ENCODE measurements around the gene FBLN1.
"Not testable (repeated sequence)": the region's sequence is repeated elsewhere in the genome, so short reads cannot be mapped to it uniquely, and the experiment has no call there.

Gene FBLN1

DNA sequence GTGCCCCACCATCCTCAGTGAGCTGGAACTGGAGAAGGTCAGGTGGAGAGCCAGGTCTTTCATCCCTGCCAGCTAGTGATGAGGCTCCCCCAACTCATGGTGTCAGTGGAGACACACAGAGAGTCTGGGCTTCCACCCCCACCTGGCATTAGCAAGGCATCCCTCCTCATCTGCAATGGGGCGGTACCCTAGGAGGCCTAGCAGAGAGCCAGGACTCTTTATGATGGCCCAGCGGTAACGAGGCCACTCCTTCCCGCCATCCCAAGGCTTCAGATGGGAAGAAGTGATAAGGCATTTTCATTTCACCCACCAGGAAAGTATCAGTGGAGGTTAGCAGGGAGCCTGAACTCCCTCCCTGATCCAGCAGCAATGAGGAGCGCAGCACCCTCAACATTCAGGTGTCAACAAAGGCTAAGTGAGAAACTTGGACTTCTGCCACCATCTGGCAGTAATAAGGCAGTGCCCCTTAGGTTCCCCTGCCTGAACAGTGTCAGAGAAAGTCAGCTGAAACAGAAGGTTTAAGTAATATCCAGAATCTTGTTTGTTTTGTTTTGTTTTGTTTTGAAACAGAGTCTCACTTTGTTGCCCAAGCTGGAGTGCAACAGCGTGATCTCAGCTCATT lies 40.5 kb upstream of the FBLN1 start:
- no peak overlapping the region for H3K4me3 ChIP-seq (ENCODE audit: extremely low read depth, insufficient read depth, low read length, poor library complexity, severe bottlenecking)
- no peaks in the 10 kb centered on the region for H3K4me1 ChIP-seq (ENCODE audit: control insufficient read depth, insufficient read depth, low read length, poor library complexity, severe bottlenecking)
- 86 to 91% methylated on average over 2 of the region's 6 CpGs for WGBS, 2 experiments (ENCODE audit: insufficient coverage in 2 of 2)
- H3K27ac ChIP-seq (ENCODE audit: low read depth, low read length, severe bottlenecking), result no peak overlapping the region
- no peaks in the 10 kb centered on the region for H3K36me3 ChIP-seq (ENCODE audit: control insufficient read depth, insufficient read depth, low read length)
- H3K9me3 ChIP-seq (ENCODE audit: control insufficient read depth, low read length), result no peaks in the 10 kb centered on the region

DNA sequence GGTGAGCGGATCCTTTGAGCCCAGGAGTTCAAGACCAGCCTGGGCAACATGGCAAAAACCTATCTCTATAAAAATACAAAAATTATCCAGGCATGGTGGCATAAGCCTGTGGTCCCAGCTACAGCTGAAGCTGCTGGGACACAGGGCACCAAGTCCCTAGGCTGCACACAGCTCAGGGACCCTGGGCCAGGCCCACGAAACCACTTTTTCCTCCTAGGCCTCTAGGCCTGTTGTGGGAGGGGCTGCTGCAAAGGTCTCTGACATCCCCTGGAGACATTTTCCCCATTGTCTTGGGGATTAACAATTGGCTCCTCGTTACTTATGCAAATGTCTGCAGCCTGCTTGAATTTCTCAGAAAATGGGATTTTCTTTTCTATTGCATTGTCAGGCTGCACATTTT lies 39.0 kb upstream of the FBLN1 start:
- not testable (repeated sequence) for H3K4me3 ChIP-seq (ENCODE audit: extremely low read depth, insufficient read depth, low read length, poor library complexity, severe bottlenecking); H3K4me1 ChIP-seq (ENCODE audit: control insufficient read depth, insufficient read depth, low read length, poor library complexity, severe bottlenecking); H3K27ac ChIP-seq (ENCODE audit: low read depth, low read length, severe bottlenecking); H3K36me3 ChIP-seq (ENCODE audit: control insufficient read depth, insufficient read depth, low read length); H3K9me3 ChIP-seq (ENCODE audit: control insufficient read depth, low read length)
- 94% methylated on average over 2 to 3 of the region's 3 CpGs for WGBS, 2 experiments (ENCODE audit: insufficient coverage in 2 of 2)

DNA sequence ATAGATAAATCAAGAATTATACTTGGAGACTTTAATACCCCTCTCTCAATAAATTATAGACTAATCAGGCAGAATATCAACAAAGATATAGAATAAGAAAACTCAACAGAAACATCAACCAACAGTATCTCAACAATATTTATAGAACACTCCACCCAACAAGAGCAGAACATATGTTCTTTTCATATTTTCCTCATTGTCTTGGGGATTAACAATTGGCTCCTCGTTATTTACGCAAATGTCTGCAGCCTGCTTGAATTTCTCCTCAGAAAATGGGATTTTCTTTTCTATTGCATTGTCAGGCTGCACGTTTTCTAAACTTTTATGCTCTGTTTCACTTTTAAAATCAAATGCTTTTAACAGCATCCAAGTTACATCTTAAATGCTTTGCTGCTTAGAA lies 37.0 kb upstream of the FBLN1 start:
- peaks cover 14% of the 10 kb centered on the region for H3K4me1 ChIP-seq (ENCODE audit: control insufficient read depth, insufficient read depth, low read length, poor library complexity, severe bottlenecking)
- H3K9me3 ChIP-seq (ENCODE audit: control insufficient read depth, low read length), result peaks cover 8% of the 10 kb centered on the region
- H3K4me3 ChIP-seq (ENCODE audit: extremely low read depth, insufficient read depth, low read length, poor library complexity, severe bottlenecking), result no peak overlapping the region
- 92 to 93% methylated on average over 3 of the region's 3 CpGs for WGBS, 2 experiments (ENCODE audit: insufficient coverage in 2 of 2)
- no peaks in the 10 kb centered on the region for H3K36me3 ChIP-seq (ENCODE audit: control insufficient read depth, insufficient read depth, low read length)
- H3K27ac ChIP-seq (ENCODE audit: low read depth, low read length, severe bottlenecking), result no peak overlapping the region

DNA sequence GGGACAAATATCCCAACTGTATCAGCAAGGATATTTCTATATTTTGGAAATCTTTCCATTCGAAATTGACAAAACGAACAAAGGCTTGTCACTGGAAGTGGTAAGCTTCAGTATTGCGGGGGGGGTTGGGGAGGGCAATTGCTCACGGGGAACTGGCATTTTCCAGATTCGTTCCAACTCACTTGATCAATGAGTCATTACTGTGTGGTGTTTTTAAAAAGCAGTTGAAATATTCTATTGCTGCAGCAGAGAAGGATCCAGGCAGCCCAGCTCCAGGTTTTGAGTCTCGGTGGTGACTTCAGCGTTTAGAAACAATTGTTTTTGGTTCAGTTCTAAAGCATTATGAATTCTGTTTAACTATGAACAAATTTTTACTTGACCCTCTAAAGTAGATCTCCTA lies 33.8 kb upstream of the FBLN1 start:
- peaks cover 8% of the 10 kb centered on the region for H3K9me3 ChIP-seq (ENCODE audit: control insufficient read depth, low read length)
- H3K4me3 ChIP-seq (ENCODE audit: extremely low read depth, insufficient read depth, low read length, poor library complexity, severe bottlenecking), result no peak overlapping the region
- H3K4me1 ChIP-seq (ENCODE audit: control insufficient read depth, insufficient read depth, low read length, poor library complexity, severe bottlenecking), result peaks cover 20% of the 10 kb centered on the region
- H3K36me3 ChIP-seq (ENCODE audit: control insufficient read depth, insufficient read depth, low read length), result no peaks in the 10 kb centered on the region
- WGBS, 2 experiments (ENCODE audit: insufficient coverage in 2 of 2), result 91 to 93% methylated on average over 5 to 6 of the region's 7 CpGs
- no peak overlapping the region for H3K27ac ChIP-seq (ENCODE audit: low read depth, low read length, severe bottlenecking)

DNA sequence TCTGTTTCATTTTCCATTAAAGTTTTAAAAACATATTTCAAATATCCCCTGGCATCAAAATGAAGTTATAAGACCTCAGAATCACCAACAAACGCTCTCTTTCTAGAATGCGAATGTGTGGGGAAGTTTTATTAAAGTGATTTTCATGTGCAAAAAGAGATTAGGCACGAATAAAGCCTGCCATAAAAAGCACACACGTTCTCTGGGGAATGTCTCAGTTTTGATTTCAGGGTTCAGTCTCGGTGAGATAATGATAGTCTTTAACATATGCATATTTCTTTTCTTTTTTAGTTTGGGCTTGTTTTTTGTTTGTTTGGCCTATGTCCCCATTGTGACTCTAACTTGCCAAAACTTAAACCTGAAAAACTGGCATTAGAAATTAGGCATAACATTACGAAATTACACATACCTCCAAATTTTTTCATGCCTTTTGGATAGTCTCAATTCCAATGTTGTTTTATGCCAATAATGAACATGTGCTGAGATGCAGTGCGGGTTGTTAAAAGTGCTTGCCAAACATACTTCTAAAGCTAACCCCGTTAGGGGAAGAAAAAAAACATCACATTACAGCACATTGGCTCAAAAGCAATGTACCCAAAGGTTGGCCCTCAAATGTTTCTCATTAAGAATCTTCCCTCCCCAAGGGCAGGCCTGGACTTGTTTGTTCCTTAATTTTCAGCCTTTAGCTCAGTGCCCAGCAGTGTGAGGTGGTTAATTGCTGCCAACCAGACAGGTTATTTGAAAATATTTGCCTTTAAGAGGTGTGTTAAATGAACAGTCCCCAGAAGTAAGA lies 33.2 kb upstream of the FBLN1 start:
- WGBS, 2 experiments (ENCODE audit: insufficient coverage in 2 of 2), result 76% methylated on average over 3 of the region's 8 CpGs; no CpG with 5 or more reads in 1 of the 2 experiments
- H3K4me1 ChIP-seq (ENCODE audit: control insufficient read depth, insufficient read depth, low read length, poor library complexity, severe bottlenecking), result peaks cover 22% of the 10 kb centered on the region
- peaks cover 8% of the 10 kb centered on the region for H3K9me3 ChIP-seq (ENCODE audit: control insufficient read depth, low read length)
- no peak overlapping the region for H3K27ac ChIP-seq (ENCODE audit: low read depth, low read length, severe bottlenecking)
- no peak overlapping the region for H3K4me3 ChIP-seq (ENCODE audit: extremely low read depth, insufficient read depth, low read length, poor library complexity, severe bottlenecking)
- no peaks in the 10 kb centered on the region for H3K36me3 ChIP-seq (ENCODE audit: control insufficient read depth, insufficient read depth, low read length)

DNA sequence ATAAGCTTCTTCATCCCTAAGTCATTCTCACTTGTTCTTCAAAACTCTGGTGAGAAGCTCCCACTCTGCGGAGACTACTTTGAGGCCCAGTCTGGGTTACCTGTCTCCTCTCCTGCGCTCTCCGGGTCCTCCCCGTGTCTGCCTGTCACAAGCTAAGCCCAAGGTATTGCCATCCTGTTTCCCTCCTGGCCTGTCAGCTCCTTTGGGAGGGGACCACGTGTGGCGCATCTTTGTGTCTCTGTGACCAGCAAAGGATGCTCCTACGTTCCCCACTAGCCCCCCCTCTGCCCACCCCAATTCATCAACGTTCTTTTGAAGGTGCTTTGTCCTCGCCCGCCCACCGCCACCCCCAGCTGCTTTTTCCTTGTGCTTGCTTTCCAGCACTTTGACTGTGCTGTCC lies 31.8 kb upstream of the FBLN1 start:
- WGBS, 2 experiments (ENCODE audit: insufficient coverage in 2 of 2), result 76 to 83% methylated on average over 6 of the region's 11 CpGs
- peaks cover 22% of the 10 kb centered on the region for H3K4me1 ChIP-seq (ENCODE audit: control insufficient read depth, insufficient read depth, low read length, poor library complexity, severe bottlenecking)
- no peak overlapping the region for H3K27ac ChIP-seq (ENCODE audit: low read depth, low read length, severe bottlenecking)
- peaks cover 8% of the 10 kb centered on the region for H3K9me3 ChIP-seq (ENCODE audit: control insufficient read depth, low read length)
- no peak overlapping the region for H3K4me3 ChIP-seq (ENCODE audit: extremely low read depth, insufficient read depth, low read length, poor library complexity, severe bottlenecking)
- H3K36me3 ChIP-seq (ENCODE audit: control insufficient read depth, insufficient read depth, low read length), result no peaks in the 10 kb centered on the region

DNA sequence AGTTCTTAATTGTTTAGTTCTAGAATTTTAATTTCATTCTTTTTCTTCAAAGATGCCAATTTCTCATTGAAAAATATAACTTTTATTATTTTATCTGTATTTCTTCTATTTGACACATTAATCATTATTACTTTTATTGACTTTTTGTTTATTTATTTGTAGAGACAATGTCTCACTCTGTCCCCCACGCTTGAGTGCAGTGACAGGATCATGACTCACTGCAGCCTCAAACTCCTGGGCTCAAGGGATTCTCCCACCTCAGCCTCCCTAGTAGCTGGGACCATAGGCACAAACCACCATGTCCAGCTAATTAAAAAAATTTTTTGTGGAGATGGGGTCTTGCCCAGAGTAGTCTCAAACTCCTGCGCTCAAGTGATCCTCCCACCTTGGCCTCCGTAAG lies 30.3 kb upstream of the FBLN1 start:
- WGBS, 2 experiments (ENCODE audit: insufficient coverage in 2 of 2), result 90% methylated on average over 3 of the region's 3 CpGs; no CpG with 5 or more reads in 1 of the 2 experiments
- Histone ChIP-seq H3K4me3 (ENCODE audit: extremely low read depth, insufficient read depth, low read length, poor library complexity, severe bottlenecking) (no peak overlapping the region), H3K27ac (ENCODE audit: low read depth, low read length, severe bottlenecking) (no peak overlapping the region), H3K9me3 (ENCODE audit: control insufficient read depth, low read length) (peaks cover 6% of the 10 kb centered on the region), H3K36me3 (ENCODE audit: control insufficient read depth, insufficient read depth, low read length) (no peaks in the 10 kb centered on the region), H3K4me1 (ENCODE audit: control insufficient read depth, insufficient read depth, low read length, poor library complexity, severe bottlenecking) (peaks cover 22% of the 10 kb centered on the region)

DNA sequence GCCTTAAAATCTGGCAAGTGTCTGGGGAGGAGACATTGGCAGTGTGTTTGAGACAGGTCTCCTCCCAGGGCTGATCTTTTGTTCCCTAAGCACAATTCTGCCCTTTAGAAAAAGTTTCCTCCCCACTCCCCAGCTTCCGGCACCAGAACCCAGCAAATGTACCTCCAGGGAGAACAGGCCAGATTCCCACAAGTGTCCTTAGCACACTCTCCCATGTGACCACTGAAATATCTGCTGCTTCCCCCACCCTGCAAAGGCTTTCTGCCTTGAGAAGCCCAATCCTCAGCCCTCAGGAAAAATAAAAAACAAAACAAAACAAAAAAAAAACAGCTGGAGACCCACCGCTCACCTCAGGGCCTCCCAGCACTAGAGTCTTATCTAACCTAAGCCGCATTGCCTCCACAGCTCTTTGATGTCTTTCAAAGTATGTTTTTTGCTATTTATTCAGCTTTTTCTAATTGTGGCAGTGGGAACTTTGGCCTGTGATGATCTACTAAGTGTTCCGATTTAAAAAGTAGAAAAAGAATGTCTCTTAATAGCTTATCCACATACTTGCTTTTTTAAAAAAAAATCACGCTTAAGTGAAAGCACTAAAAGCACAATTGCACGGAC lies 29.0 kb upstream of the FBLN1 start:
- Histone ChIP-seq H3K36me3 (ENCODE audit: control insufficient read depth, insufficient read depth, low read length) (no peaks in the 10 kb centered on the region), H3K4me1 (ENCODE audit: control insufficient read depth, insufficient read depth, low read length, poor library complexity, severe bottlenecking) (peaks cover 21% of the 10 kb centered on the region), H3K27ac (ENCODE audit: low read depth, low read length, severe bottlenecking) (peak overlapping the region; percentile 13), H3K4me3 (ENCODE audit: extremely low read depth, insufficient read depth, low read length, poor library complexity, severe bottlenecking) (no peak overlapping the region), H3K9me3 (ENCODE audit: control insufficient read depth, low read length) (no peaks in the 10 kb centered on the region)
- 75 to 83% methylated on average over 4 to 5 of the region's 6 CpGs for WGBS, 2 experiments (ENCODE audit: insufficient coverage in 2 of 2)

DNA sequence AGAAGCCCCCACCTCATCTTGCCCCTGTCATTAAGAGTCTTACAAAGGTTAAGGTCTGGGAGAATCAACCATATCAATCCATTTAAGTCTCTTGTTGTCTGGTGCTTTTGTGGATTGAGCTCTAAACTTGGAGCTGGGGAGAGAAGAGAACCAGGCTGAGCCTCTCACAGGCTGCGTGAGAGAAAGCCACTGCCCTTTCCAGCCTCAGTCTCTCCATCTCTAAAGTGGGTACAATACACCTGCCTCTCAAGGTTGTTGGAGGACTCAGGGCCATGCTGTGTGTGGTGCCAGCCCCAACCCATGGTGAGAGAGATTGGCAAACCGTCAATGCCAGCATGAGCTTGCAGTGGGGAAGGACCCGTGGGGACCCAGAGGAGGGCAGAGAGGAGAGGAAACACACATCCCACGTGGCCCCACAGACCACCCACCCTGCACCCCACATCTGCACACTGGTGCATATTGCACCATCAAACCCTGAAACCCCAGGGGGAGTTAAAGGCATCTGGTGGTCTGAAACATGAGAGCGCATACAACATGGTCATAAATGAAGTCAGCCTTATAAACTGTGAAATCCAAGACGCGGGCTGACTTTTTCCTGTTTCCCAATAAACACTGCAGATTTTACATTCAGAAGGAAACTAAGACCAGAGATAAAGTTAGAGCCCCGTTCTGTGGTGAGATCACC lies 27.5 kb upstream of the FBLN1 start:
- 76 to 80% methylated on average over 5 of the region's 8 CpGs for WGBS, 2 experiments (ENCODE audit: insufficient coverage in 2 of 2)
- H3K4me3 ChIP-seq (ENCODE audit: extremely low read depth, insufficient read depth, low read length, poor library complexity, severe bottlenecking), result no peak overlapping the region
- no peaks in the 10 kb centered on the region for H3K9me3 ChIP-seq (ENCODE audit: control insufficient read depth, low read length)
- H3K27ac ChIP-seq (ENCODE audit: low read depth, low read length, severe bottlenecking), result no peak overlapping the region
- H3K36me3 ChIP-seq (ENCODE audit: control insufficient read depth, insufficient read depth, low read length), result no peaks in the 10 kb centered on the region
- peaks cover 7% of the 10 kb centered on the region for H3K4me1 ChIP-seq (ENCODE audit: control insufficient read depth, insufficient read depth, low read length, poor library complexity, severe bottlenecking)

DNA sequence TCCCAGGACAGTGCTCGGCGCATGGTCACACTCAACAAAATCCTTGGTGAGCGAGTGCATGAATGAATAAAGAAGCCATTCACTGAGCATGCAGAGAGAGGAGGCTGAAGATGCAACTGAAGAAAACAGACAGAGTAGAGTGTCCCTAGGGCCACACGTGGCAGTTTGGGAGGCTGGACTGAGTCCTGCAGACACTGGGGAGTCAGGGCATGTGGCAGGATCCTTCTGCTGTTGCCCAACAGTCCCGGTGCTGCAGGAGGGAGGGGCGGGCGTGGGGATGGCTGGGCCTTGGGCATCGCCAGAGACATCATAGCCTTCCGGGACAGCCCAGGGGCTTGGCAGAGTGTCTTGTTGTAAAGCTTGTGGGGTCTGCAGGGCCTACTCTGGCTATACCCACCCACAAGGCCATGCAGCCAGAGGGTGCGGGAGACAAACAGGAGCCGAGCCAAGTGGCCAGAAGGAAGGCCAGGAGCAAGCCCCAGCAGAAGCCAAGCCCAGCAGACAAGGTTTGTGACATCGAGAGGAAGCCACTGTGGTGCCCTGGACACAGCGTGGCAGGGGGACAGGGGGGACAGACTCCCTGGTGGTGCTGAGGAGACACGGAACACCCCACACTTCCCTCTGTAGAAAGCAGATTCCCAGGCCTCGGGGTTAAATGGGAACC lies 26.7 kb upstream of the FBLN1 start:
- WGBS, 2 experiments (ENCODE audit: insufficient coverage in 2 of 2), result 92 to 93% methylated on average over 10 to 11 of the region's 15 CpGs
- H3K9me3 ChIP-seq (ENCODE audit: control insufficient read depth, low read length), result peaks cover 5% of the 10 kb centered on the region
- H3K4me1 ChIP-seq (ENCODE audit: control insufficient read depth, insufficient read depth, low read length, poor library complexity, severe bottlenecking), result peaks cover 7% of the 10 kb centered on the region
- no peak overlapping the region for H3K27ac ChIP-seq (ENCODE audit: low read depth, low read length, severe bottlenecking)
- H3K4me3 ChIP-seq (ENCODE audit: extremely low read depth, insufficient read depth, low read length, poor library complexity, severe bottlenecking), result no peak overlapping the region
- no peaks in the 10 kb centered on the region for H3K36me3 ChIP-seq (ENCODE audit: control insufficient read depth, insufficient read depth, low read length)

Data from mesodermal cell (in vitro differentiated cells).